Right ventricle myocardium superior (tissue), 1 donor: ENCODE measurements around the gene ENDOU. TPM values are rescaled to one million over a fixed set of nuclear protein-coding genes. Genes with fewer than 3 reads are reported as not detected.

Source experiments
- ATAC-seq: fragments of 200-7000 bp; cut with Tn5 transposase; one replicate; pipeline ENCODE4 v1.9.1; 2020; ENCODE audit warnings: mild to moderate bottlenecking; ENCODE audit not compliant: poor library complexity
- DNase-seq: peaks from one replicate; pipeline ENCODE4 v3.0.0-alpha.2; 2020
- intact Hi-C: fragments of 100-400 bp; cut with DNase I; formaldehyde crosslinking; loops from one replicate; pipeline ENCODE4 v1.11.2; 2022
- total RNA-seq: library from RNA; stranded (reverse); fragmentation: NEBNext Ultra II Directional; extraction: Animal tissue kit (Norgen Biotek cat#: 25700); gene quantifications from one replicate; pipeline ENCODE4 v1.2.1, GENCODE V29; 2021
- donor health status: DM: no; HTN: yes; CAD: no; lungs with severe emphysema.

Gene ENDOU
- total RNA-seq, 1 donor from 2014 or later = 0.11 TPM

DNA sequence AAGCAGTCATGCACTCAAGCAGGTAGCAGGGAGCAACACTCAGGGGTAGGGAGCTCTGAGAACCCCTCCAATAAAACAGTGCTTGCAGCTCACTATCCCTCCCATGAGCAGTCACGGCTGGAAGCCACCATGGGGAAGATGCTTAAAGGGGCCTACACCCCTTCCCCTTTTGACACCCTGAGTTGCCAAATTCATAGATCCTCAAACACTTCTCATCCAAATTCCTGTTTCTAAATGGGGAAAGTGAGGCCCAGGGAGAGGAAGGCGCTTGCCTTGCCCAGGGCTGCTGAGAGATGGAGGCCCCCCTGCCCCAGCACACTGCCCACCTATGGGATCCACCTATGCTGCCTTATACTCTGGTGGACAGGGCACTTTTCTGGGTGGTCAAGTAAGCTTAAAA, 7.2 kb upstream of the ENDOU start:
- ATAC-seq = no peak
- intact Hi-C loops = no loop called here

DNA sequence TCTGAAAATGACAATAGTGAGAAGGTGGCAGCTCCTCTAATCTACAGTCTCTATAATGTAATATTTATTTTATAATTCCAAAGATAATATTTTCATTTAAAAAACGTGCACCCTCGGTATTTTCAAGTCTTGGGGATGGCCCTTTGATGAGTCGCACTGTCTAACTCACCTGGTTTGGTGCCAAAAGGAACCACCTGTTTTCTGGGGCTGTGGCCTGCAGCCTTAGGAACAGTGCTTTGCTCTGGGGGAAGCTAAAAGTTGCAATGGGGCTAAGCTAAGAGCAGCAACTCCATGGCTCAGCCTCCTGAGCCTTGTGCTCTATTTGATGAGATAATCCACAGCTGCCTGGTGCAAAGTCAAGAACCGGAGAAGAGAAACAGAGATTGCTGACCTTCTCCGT, 6.4 kb upstream of the ENDOU start:
- intact Hi-C loops = no loop called here
- ATAC-seq = no peak

More for the DNA sequence above, 7.2 kb upstream of the ENDOU start:
- no peak for DNase-seq

DNA sequence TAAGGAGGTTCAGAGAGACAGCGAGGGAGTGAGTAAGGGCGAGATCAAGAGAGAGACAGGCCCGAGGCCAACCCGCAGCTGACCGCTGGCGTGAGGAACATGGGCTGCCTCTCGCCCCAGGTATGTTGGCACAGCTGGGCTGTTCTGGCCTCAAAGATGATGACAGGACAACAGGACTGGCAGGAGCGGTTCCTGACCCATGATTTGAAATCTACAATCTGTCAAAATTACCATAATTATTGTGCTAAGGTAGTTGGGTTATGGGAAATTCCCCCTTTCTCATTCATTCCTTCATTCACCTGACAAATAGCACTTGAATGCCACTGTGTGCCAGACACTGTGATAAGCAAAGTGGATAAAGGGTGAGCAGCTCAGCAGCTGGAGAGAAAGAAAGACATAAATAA, 5.1 kb upstream of the ENDOU start:
- intact Hi-C loops = no loop called here
- DNase-seq (no peak), ATAC-seq (peak; percentile 44)

More for the DNA sequence above, 6.4 kb upstream of the ENDOU start:
- DNase-seq = no peak

DNA sequence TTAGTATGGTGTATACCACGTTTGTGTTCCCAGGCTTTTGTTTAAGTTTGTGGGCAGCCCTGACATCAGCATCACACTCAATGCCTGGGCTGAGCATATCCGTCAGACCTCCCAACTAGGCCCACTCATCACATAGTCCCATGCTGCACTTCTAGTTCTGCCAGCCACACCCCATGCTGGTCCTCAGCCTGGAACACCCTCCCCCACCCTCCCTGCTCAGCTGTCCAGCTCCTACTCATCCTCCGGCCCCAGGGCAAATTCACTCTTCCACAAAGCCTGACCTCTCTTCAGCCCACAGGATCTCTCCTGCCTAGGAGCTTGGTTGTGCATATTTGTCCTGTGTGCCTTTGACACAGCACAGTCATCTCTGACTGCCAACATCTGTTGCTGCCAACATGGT, 3.9 kb upstream of the ENDOU start:
- DNase-seq (no peak), ATAC-seq (peak; percentile 8)
- intact Hi-C loops = no loop called here

DNA sequence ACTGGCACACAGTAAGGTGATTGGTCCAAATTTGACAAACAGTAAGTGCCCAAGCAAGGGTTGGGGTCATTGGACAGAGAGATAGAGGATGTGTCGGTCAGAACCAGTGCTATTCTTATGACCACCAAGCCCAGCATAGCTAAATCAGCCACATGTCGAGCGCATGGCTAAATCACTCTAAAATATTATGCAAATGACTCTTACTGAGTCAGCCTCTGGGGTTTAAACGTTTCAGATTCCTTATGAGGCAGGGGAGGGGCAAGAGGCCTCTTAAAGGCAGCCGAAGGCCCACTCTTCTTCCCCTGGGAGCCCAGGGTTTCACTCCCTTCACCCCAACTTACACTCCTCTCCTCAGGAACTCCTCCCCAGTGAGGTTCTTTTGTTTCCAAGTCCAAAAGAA, 603 bp upstream of the ENDOU start:
- ATAC-seq (no peak), DNase-seq (no peak)
- intact Hi-C loops = no loop called here

DNA sequence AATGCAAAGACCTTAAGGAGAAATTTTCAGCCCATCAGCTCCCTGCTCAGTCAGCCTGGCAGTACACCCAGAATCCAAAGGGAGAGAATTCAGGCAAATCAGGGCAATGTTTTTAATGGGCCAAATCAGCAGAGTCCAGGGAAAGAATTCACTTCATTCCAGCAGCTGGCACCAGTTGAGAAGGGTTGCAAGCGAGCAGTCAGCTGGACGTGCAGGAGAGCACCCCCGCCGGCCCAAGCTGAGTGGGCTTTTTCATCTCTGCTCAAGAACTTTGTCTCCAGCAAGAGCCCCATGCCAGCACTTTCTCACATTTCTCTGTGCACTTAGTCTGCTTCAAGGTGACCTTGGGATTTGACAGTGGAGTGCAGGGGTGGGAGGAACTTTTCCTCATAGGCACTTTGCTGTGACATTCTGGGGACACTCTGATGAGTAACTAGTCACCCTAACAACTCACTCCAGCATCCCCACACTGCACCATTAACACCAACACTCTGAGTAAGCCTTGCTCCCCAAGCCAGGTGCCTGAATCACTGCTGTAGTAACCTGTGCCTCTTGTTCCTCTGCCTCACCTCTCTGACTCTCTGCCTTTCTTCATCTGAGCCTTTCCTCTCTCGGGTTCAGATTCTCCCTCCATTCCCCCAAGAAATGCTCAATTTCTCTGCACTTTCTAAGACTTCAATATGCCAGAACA, 2.2 kb downstream of the ENDOU start:
- ATAC-seq (no peak), DNase-seq (no peak)
- intact Hi-C loops = no loop called here

DNA sequence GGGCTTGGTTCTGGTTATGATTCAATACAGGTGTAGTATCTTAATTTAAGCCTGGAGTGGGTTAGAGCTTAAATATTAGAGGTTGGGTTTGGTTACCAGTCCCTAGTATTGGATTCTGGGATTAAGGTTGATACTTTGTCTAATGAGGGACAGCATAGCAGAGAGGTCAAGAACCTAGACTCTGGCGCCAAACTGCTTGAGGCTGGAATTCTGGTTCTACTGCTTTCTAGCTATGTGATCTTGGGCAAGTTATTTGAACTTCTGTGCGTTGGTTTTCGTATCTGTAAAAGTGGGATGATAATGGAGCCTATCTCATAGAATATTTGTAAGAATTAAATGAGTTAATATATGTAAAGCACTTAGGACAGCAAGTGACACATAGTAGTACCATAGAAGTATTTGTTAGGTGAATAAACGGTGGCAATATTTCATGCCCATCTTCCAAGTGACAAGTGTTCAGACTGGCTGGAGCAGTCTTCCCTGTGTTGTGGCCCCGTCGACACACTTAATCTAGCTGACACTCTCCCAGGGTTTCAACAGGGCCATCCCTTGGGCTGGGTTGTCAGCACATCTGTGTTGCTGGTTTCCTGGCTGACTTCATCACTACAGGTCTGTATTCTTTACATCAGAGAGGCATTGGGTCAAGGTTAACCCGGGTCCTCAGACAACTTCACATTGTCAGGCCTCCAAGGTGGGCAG, 3.0 kb downstream of the ENDOU start:
- ATAC-seq = no peak
- DNase-seq = no peak
- intact Hi-C loops = no loop called here

DNA sequence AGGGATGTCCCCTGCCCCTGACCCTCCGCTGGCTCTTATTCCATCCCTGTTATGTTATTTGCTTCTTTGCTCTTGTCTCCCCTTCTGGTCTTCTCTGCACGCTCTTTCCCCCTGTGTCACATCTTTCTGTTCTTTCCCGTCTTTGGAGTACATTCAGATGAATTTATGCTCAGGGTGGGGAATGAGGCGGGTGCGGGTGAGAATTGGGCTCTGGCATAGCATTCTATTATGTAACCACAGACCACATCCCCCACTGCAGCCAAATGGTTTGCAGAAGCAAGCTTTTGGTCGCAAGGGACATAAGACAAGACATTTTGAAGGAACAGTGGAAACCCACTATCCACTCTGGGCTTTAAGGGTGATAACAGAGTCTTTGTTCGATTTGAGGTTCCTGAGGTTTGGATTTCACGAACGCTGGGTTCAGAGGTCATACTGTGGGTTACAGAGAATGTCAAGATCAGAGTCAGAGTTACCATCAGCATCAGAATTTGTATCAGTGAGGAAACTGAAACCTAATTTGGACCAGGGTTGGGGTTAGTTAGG, 3.8 kb downstream of the ENDOU start:
- ATAC-seq (no peak), DNase-seq (no peak)
- intact Hi-C loops = no loop called here

DNA sequence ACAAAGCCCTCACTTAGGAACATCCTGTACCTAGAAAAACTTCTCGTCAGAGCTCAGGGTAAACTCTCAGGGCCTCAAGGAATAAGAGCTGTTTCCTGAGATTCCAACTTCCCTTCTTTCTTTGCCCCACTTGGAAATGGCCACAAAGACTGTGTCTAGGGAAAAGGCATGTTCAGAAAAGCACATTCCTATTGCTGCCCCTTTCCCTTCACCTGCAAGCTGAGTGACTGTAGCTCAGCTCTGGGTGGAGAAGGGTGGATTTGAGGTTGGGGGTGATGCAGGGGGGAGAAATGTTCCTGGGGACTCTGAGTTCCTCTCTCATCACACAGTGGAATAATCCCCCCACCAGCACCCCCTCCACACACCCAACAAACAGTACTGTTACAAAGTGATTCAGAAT, 6.8 kb downstream of the ENDOU start:
- intact Hi-C loops = no loop called here
- DNase-seq (no peak), ATAC-seq (no peak)

DNA sequence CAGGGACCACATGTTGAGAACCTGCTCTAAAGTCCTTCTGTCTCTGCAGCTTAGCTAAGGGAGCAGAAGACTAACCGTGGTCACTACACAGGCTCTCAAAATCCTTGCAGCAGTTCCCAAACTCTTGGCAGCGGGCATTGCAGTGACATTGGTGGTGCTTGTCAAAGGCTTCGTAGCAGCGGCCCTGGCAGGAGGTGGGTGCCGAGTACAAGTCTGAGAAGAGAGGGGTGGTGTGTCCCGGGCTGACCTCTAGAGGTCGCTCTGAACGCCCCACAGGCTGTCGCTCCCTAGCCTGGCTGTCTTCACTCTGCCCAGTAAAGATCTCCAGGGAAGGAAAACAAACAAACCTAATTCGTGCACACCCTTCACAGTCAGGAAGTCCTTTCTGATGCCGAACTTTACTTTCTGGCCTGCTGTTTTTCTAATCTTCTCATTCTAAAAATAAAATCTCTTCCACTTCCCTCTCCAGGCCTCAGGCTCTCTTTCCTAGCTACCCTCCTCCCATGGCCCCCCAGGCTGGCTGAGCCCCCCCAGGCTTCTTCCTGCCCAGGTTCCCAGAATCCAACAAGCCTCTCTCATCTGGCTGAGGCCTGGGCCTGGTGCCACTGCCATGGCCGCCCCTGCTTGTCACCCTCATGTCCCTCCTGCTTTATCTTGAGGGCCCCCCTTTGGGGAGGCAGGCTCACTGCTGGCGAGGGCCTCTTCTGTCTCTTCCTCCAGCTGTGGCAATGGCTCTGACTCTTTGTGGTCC, 7.7 kb downstream of the ENDOU start:
- ATAC-seq = peak; percentile 91
- DNase-seq = peak; percentile 93
- intact Hi-C loops = loop anchor here (2.0 kb wide), 1 partner anchor 59 kb away; no protein-coding TSS in a partner anchor

DNA sequence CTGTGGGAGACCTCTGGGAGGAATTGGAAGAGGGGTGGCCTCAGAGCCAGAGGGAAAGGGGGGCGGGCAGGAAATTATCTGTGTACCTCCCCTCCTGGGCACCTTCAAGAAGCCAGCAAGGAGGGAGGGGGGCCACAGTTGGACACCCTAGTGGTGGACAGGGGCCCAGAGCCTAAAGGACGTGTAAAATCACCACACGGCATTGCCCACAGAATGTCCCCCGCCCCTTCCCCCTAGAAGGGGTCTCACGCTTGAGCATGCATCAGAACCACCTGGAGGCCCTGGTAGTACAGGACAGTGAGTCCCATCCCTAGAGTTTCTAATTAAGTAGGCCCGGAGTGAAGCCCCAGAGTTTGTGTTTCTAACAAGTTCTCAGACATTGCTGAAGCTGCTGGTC, 8.2 kb downstream of the ENDOU start:
- DNase-seq (no peak), ATAC-seq (no peak)
- intact Hi-C loops = loop anchor here (2.0 kb wide), 1 partner anchor 60 kb away; no protein-coding TSS in a partner anchor

DNA sequence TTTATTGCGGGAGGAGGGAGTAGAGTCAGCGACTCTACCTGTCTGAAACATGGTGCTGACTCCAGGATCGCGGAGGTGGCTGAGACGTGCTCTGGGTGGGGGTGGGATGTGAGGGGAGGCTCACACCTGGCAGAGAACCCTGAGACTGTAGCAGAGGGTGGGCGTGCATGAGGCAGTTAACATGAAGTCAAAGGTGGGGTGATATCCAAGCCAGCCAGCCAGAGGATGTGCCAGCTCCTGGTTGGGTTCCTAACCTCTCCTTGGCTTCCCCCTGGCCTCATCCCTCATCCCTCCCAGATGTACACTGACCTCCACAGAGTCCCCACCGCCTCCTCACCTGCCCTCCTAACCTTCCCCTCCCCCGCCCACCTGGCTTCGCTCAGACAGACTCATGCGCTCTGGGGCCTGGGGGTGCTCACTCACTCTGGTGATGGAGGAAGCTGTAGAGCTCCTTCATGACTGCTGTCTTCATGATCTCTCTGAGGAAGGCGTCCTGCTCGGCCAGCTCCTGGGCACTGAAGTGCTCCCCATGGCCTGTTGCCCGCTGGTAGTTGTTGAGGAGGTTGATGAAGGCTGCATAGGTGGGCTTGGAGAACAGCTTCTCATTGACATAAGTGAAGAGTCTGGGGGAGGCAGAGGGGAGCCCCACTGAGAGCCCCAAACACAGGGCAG, 9.3 kb downstream of the ENDOU start:
- peak; percentile 0 for ATAC-seq
- DNase-seq = peak; percentile 47

DNA sequence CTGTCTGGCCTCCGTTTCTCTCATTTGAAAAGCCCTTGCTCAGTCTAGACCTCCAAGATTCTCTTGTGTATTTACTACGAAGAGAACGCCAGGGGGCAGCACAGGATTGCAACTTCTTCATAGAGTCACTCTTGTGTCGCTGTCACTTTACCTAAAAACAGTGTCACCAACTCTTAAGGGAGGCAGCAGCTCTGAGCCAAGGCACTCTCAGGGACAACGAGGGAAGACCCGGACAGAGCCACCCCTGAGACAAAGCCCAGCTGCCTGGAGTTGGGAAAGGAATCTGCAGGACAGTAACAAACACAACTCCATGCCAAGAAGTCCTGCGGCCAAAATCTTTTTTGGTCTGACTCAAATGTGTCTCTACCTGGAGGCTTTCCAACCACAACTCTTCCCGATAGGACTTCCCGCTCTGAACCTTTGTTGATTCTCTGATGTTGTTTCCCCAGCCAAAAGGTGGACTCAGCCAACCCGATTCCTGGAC, 9.9 kb downstream of the ENDOU start:
- DNase-seq (peak; percentile 75), ATAC-seq (peak; percentile 68)
- intact Hi-C loops = loop anchor here (2.0 kb wide), 2 partner anchors 51 to 123 kb away; no protein-coding TSS in a partner anchor

More for the DNA sequence above, 9.3 kb downstream of the ENDOU start:
- intact Hi-C loops = loop anchor here (2.0 kb wide), 3 partner anchors 51 to 123 kb away; no protein-coding TSS in a partner anchor

DNA sequence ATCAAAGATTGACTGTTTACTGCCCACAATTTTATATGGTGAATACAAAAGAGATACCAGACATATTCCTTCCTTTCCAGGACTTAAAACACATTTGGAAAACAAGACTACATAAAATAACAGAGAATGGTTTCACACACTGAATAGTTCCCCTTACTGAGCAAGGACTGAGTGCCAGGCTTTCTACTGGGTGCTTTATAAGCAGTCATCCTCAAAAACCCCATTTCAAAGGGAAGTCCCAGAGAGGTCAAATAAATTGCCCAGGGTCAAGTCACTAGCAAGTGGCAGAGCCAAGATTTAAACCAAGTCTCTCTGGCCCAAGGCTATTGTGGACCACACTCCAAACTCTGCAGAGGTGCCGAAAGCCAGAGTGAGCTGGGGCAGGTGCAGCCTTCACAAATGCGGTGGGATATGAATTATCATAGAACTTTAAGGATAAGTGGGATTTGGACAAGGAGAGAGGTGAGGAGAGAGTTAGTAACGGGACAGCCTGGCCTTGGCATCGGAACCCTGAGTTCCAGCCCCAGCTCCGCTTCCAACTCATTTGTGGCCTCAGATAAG, 10.4 kb downstream of the ENDOU start:
- ATAC-seq (no peak), DNase-seq (no peak)
- intact Hi-C loops = loop anchor here (2.0 kb wide), 2 partner anchors 52 to 124 kb away; no protein-coding TSS in a partner anchor

DNA sequence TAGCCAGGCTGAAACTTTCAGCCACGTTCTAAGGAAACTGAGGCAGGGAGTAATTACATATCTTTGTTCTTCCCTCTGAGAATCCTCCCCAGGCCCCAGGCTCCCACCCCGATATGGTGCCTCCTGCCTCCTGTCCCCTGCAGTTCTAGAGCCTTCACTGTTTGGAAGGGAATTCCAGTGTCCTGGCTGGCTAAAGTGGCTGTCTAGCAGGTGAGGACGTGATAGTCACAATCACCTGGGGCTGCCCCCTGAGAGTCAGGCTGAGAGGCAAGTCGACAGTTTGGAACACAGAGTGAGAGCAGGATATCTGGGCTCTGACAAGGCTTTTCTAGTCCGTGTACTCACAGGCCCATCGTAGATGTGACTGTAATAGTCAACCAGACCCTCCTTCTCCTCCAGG, 13.1 kb downstream of the ENDOU start:
- intact Hi-C loops = no loop called here

DNA sequence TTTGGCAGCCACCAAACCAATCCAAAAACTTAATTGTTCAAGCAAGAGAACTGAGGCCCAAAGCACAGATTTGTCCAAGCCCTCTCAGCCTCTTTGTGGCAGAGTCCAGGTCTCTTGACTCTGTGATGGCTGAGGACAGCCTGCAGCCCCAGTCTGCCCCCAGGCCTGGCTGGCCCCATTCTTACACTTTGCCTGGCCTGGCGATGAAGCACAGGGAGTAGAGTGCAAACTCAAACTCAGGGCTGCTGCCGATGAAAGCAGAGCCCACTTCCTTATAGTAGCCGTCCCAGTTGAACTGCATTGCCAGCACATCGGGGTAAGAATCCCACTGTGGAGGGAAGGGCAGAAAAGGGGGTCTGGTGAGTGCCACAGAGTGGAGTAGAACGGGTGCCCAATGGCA, 13.8 kb downstream of the ENDOU start:
- intact Hi-C loops = no loop called here
- DNase-seq (no peak), ATAC-seq (no peak)

More for the DNA sequence above, 13.1 kb downstream of the ENDOU start:
- ATAC-seq = no peak
- no peak for DNase-seq

DNA sequence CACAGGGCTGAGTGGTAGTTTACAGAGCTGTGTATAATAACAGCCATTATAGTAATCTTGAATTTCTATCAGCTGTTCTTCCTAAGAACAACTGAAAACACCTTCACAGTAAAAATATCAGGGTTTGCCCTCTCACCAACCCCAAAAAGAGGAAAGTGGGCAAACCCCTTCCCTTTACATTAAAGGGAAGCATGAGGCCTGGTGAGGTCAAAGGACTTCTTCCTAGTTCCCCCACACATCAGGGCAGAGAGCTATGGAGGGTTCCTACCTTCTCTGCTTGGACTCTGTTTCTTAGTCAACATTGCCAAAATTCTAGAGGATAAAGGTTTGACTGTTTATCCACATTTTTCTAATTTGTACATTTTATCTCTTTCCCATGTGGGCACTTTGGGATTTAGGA, 15.0 kb downstream of the ENDOU start:
- intact Hi-C loops = no loop called here
- DNase-seq (no peak), ATAC-seq (no peak)

DNA sequence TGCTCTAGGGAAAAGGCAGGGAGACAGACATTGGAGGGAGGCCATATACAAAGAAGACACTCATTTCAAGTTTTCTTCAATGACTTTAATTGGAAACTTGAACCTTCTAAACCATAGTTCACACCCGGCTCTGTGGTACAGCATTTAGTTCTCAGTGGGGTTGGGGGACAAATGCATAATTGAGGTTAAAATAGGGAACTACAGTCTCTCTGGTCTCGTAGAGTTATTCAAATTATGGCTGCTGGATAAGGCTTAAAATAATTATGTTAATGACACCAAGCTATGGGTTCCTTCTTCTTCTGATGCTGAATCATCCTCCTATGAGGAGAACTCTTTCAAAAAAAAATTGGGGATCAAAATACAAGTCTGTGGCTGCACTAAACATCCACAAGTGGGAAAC, 15.6 kb downstream of the ENDOU start:
- intact Hi-C loops = no loop called here
- ATAC-seq (no peak), DNase-seq (no peak)
